Fibroblast of skin of left biceps (primary cell): ENCODE measurements around the gene TIMP2.
"Not testable (repeated sequence)": the region's sequence is repeated elsewhere in the genome, so short reads cannot be mapped to it uniquely, and the experiment has no call there.

Source experiments
- DNase-seq, 2 experiments: peaks; one replicate each; pipeline ENCODE4 v3.0.0-alpha.2; 2013; ENCODE audit warnings: low read depth in 2 of 2

TIMP2 gene

DNA sequence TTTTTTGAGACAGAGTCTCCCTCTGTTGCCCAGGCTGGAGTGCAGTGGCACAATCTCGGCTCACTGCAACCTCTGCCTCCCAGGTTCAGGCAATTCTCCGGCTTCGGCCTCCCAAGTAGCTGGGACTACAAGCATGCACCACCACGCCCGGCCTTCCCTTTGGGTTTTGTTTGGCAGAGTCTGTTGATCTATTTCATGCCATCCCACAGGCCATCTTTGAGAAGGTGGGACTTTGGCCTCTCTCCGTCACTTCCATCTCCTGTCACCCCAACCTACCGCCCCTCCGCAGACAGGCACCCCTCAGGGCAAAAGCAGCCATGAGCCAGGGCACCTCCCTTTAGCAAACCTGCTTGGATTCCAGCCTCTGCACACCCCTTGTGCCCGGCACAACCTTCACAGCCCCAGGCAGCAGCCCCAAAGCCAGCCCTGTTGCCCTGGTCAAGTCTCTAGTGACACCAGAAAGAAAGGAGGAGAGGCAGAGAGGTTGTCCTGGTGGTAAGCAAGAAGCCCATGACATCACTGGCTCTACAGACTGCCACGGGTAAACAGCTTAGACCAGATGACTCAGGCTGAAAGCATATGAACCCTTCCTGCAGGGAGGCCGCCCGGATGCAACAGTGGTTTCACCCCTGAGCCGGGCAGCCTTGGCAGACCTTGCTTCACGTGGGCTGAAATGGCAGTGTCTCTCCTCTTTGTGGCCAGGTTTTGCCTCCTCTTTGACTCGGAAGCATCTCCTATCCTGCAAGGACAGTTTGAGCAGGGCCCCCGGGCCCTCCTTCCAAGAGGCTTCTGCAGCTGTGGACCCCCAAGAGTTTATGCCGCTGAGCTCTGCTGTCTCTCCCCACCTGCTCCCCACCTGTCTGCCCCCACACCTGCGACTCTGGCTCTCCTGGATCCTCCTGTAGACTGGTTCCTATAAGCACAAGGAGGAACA is 8.1 kb upstream of the TIMP2 start:
- DNase-seq, result peak; percentile 62 to 63

GRCh38 chr17:78929908-78930775 is 5.0 kb upstream of the TIMP2 start:
- no peak for DNase-seq

DNA sequence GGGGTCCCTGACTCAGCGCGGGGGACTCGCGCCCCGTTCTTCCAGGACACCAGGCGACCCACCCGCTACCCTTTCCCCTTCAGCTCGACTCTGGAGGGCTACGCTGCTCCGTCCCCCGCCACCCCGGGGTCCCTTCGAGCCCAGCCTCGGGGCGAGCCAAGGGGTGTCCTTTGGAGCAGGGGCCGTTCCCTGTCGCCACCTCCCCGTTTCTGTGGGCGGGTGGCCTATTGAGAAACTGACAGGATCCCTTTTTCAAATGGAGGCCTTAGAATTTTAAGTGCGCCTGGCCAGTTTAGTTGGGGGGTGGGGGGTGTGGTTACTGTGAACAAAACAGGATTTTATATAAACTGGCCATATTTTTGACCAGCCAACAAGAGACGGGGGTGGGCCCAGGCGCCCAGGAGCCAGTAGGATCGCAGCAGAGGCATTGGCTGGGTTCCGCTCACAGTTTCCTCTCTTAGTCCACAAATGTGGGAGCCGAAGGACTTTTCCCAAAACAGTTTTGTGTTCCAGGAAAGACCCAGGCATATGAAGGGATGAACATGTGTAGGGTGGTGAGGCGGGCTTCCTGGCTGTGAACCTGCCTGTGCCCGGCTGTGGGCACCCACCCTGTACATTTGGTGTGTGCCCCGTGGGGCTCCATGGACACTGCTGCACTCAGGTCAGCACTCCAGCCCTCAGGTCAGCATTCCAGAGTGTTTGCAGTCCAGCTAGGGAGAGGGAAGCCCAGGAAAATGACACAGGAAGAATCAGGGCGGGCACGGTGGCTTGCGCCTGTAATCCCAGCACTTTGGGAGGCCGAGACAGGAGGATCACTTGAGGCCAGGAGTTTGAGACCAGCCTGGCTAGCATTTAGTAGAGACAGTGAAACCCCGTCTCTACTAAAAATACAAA is 722 bp upstream of the TIMP2 start:
- DNase-seq, result no peak

GRCh38 chr17:78924481-78925151 is 571 bp downstream of the TIMP2 start:
- DNase-seq, result no peak

GRCh38 chr17:78923660-78924453 is 1.3 kb downstream of the TIMP2 start:
- DNase-seq, result no peak

GRCh38 chr17:78922816-78923498 is 2.2 kb downstream of the TIMP2 start:
- no peak for DNase-seq

DNA sequence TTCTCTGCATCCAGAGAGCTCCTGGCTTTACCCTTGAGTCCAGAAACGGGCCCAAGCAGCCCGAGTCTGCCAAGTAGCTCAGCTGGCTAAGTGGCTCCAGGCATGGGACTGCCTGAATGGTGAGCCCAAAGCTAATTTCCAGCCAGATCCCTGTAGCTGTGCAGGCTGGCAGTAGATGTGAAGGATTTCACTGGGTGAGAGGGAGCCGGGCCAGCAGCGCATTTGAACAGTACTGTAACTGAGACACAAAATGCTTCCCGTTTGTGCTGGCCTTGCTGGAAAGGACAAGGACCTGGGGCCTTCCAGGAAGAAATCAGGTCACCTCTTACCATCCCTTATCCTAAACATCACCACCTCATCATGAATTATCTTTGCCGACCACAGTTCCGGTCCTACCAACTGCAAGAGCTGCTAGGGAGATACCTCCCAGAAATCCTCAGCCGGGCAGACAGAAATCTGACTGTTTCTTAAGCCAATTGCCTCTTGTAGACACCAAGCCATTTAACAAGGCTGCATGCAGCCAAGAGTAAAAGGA is 3.7 kb downstream of the TIMP2 start:
- DNase-seq, result no peak

DNA sequence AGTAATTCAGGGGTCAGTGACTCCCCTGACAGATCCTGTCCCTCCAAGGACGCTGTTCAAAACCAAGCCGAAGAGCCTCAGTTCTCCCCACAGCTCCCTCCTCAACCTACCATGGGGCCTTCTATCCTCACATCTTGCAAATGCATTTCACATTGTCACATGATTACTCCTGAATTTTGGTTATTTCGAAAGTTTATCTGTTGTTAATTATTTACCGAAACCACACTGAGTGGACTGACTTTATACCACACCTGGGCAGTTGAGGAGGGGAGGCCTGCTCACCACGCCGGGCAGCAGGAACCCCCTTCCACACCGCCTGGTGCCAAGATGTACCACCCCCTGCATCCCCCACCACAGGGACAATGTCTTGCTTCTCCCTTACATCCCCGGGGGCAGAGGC is 4.7 kb downstream of the TIMP2 start:
- no peak for DNase-seq

- DNase-seq, result no peak
Observed at GRCh38 chr17:78919861-78920450, 5.2 kb downstream of the TIMP2 start.

- DNase-seq, result no peak
Observed at GRCh38 chr17:78918979-78919378, 6.2 kb downstream of the TIMP2 start.

- DNase-seq, result no peak
Observed at GRCh38 chr17:78917451-78918275, 7.5 kb downstream of the TIMP2 start.

GRCh38 chr17:78915872-78916632 is 9.1 kb downstream of the TIMP2 start:
- no peak for DNase-seq

- DNase-seq, result no peak
Observed at GRCh38 chr17:78913115-78913514, 12.1 kb downstream of the TIMP2 start.

DNA sequence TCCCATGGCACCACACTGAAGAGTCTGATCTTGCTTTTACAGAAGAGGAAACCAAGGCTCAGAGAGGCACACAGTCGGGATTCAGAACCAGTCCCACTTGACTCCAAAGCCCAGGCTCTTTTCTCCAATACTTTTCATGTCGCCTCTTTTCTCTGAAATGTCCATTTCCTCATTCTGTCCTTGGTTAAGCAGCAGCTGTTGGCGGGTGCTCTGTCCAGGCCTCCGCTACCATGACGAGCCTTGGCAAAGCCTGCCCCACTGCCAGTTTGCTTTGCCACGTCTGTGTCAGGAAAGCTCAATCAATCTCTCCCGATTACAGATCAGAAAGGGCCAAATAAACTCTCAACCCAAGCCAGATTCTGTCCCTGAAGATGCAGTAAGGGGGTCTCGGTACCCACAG is 13.1 kb downstream of the TIMP2 start:
- no peak for DNase-seq

GRCh38 chr17:78911543-78911942 is 13.6 kb downstream of the TIMP2 start:
- not testable (repeated sequence) for DNase-seq

GRCh38 chr17:78910497-78911284 is 14.5 kb downstream of the TIMP2 start:
- DNase-seq, result no peak

- no peak for DNase-seq
Observed at GRCh38 chr17:78908426-78908825, 16.8 kb downstream of the TIMP2 start.
